ENCODE data around the gene ZNF750.

ZNF750 gene

DNA sequence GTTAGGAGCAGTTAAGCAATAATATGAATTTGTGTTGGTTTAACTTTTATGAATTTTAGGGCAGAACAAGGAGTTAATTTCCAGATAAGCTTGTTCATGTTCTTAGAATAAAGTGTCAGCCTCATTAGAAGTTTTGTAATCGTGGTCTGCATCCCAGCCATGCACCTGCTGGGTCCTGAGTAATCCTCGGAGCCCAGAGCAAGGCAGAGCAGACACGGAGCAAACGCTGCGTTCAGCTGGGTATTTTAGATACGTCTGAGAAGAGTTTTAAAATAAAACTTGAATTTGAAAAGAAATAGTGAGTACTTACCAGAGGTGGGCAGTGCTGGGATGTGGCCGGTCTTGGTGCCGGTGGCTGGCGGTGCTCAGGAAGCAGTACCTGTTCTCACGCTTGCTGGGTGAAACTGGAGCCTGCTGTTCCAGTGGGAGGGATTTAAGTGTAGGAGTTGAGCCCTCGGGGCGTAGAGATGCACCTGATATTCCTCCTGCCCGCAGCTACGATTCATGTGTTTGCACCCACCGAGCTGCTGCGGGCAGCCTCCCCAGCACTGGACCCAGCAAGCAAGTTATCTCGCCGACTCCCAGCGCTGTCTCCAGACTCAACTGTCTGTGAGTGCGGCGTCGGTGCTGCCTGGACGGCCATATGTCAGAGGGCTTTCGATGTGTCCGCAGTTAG lies at the start of gene ZNF750:
ZNF750 (minus strand) TSS at position 406 of the 676 bp plus-strand sequence. CDS start 7,568 bp downstream, outside the sequence.
- no peak for DNase-seq (ENCODE audit: low spot score)

DNA sequence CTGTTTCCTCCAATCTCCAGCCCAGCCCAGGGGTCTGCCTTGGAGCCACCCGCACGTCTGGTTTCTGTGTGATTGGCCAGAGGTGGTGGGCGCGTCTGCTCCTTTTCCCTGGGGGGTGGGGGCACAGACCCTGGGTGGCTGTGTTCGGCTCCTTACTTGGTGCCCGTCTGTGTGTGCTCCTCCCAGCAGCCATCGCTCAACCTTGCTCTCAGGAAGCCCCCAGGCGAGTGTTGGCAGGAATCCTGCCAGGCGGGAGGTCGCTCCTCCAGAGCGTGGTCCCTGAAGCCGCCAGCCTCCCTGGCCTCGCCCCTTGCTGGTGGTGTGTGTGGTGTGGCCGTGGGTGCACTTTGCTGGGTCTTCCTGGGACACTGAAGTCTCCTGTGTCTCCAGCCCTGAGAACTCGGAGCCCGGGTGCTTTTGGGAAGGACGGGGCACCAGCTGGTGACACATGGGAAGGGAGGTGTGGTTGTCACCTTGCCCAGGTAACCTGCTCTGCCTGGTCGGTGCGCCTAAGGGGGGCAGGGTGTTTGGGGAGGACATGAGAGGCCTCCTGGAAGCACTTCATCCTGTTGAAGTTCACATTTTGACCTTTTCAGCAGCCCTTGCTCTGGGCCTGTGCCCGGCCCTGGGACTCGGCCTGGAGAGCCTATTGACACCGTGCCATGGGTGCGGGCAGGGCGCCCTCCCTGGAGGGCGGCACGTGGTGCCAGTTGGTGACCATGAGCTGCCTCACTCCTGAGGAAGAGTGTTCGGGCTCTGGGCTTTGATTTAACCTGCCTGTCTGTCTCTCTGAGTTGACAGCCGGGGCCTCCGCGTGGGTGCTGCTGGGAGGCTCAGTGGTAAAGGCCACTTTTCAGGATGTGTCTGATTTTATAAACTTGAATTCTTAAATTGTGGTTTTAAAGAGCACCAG lies 49.0 kb upstream of the ZNF750 start:
- DNase-seq (ENCODE audit: low spot score): no peak

- DNase-seq (ENCODE audit: low spot score): no peak
Observed at GRCh38 chr17:82887255-82888164, 47.7 kb upstream of the ZNF750 start.

DNA sequence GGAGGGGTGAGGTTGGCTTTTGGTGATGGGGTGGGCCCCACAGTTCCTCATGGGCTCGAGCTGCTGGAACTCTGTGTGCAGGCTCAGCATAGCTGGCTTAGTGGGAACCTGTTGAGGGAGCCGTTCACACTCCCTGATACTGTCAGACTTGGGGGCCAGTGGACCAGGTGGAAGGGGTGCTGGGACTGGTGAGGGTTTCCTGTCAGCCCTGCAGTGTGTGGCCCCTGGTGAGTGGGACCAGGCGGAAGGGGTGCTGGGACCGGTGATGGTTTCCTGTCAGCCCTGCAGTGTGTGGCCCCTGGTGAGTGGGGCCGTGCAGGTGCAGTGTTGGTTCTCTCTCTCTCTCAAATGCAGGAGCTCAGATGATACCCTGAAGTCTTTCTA lies 45.1 kb upstream of the ZNF750 start:
- DNase-seq (ENCODE audit: low spot score): no peak

GRCh38 chr17:82884341-82884969 lies 44.6 kb upstream of the ZNF750 start:
- DNase-seq (ENCODE audit: low spot score): no peak

DNA sequence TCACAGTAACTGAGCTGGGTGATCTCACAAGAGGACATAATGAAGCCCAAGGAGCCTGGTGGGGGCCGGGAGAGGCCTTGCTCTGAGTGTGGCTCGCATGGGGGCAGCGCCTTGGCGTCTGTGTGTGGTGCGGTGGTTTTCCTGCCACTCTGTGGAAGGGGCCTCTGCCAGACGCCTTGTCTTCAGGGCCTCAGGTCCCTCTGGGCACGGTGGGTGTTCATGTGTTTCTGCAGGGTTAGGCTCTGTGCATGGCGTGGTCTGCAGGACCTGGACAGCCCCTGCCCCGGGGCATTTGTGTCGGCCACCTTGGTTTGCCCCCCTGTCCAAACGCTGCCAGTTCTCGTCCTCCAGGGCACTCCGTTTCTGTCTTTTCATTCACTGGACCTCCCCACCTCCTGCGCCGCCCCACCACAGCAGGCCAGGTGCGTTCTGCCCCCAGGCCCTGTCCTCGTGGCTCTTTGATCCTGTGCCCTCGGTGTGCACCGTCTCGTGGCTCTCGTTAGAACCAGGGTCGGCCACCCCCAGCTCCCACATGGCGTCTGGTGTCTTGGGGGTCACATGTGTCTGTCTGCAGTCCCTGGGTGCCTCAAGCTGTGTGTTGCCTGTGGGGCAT lies 43.7 kb upstream of the ZNF750 start:
- no peak for DNase-seq (ENCODE audit: low spot score)

GRCh38 chr17:82882715-82883418 lies 43.0 kb upstream of the ZNF750 start:
- no peak for DNase-seq (ENCODE audit: low spot score)

DNA sequence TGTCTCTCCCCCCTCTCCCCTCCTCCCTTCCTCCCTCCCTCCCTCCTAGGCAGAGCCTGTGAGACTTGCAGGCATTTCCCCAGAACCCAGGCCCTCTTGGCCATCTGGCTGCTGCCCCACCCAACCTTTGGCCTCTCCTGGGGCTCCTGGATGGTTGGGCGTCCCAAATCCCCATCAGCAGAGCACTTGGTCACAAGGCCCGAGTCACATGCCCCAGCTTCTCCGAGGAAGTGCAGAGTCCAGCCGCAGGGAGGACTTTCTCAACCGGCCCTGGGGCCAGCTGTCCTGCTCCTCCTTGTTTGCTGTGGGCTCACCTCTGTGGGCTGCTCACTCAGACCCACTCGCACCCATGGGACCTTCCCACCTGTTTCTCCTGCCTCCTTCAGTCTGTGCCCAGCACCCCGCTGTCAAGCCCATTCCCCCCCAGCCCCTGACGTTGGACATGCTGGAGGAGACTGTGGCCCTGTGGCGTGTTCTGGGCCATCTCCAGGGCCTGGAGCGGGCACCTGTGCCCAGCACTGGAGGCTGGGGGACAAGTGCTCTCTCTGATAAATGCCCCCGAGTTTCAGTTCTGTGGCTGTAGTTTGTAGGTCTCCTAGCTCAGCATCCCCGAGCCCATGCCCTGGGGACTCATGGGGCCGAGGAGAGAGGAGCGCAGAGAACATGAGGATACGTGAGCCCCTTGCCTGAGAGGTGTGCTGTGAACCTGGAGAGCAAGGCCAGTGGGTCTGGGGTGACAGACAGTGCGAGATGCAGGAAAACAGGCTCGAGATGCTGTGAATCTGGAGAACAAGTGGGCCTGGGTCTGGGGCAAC lies 42.3 kb upstream of the ZNF750 start:
- no peak for DNase-seq (ENCODE audit: low spot score)

GRCh38 chr17:82881324-82881823 lies 41.6 kb upstream of the ZNF750 start:
- no peak for DNase-seq (ENCODE audit: low spot score)

- no peak for DNase-seq (ENCODE audit: low spot score)
Observed at GRCh38 chr17:82880620-82881323, 41.0 kb upstream of the ZNF750 start.

GRCh38 chr17:82879241-82879640 lies 39.4 kb upstream of the ZNF750 start:
- DNase-seq (ENCODE audit: low spot score): no peak

DNA sequence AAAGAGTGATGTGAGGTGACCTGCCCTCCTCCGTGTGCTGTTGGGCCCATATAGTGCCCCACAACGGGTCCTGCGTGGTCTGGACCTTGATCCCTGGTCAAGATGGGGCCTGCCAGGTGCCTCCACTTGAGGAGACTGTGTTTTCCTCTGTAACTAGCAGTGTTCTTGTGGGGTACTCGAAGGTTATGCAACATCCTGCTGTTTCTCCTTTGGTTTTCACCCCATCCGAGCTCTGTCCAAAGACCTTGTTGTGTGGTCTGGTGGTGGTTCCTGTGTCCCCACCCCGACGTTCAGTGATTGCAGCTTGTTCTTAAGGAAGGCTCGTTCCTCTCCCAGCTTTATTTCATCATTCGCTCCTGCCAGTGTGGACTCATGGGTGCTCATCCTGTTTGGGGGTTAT lies 38.7 kb upstream of the ZNF750 start:
- DNase-seq (ENCODE audit: low spot score): no peak

GRCh38 chr17:82876602-82877379 lies 37.0 kb upstream of the ZNF750 start:
- peak; percentile 79 for DNase-seq (ENCODE audit: low spot score)

DNA sequence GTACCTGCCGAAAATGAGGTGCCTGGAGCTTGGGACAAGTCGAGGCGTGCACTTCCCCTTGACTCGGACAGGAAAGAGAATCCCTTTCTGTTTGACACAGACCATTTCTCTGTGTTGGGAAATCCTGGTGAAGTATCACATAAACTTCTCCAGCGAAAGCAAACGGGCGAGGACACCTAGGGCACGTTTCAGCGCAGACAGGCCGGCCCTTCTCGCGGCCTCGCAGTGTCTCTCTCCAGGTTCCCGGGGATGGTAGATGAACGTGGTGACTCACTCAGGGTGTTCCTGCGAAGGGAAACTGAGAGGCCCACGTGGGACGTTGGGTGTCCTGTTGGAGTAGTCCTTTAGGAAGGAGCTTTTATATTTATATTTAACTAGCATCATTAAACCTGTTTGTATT lies 36.3 kb upstream of the ZNF750 start:
- no peak for DNase-seq (ENCODE audit: low spot score)

DNA sequence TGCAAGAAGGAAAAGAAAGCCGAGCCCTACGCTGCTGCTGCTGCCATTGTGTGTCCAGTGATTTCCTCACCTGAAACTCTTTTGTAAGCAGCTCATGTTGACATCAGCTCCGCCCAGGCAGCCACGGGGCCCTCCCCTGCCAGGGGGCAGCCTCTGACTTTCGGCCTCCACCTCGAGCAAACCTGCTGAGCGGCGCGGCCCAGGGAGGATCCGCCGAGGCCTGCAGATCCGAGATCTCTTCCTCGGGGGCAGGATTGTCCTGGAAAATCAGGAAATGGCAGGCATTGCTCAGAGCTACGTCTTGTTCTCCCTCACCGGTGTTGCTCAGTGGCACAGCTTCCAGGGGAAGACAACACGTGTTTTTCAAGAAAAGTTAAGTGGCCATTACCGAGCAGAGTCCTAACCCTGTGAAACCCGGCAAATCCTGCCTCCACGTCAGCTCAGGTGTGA lies 35.6 kb upstream of the ZNF750 start:
- DNase-seq (ENCODE audit: low spot score): peak; percentile 82

- DNase-seq (ENCODE audit: low spot score): no peak
Observed at GRCh38 chr17:82874011-82874835, 34.4 kb upstream of the ZNF750 start.

DNA sequence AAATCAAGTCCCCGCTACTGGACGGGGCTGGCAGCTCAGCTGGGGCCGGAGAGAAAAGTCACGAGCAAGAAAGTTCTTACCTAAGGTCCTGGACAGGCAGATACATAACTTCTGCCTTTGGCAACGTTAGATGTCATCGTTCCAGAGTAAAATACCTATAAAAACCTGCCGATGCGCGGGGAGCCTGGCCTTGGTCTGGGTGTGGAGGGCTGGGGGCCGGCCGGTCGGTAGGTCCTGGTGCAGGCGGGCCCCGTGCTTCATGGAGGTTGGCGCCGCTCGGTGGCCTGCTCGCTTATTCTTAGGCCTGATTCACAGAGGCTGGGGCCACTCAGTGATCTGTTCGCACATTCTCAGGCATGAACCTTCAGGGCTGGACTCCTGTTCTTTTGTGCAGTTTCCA lies 33.7 kb upstream of the ZNF750 start:
- no peak for DNase-seq (ENCODE audit: low spot score)

Measured in iPS-NIHi11 (cell line).